ENCODE results near the gene KPNB1. TPM values are rescaled to one million over a fixed set of nuclear protein-coding genes. Genes with fewer than 3 reads are reported as not detected.

Gene KPNB1
- total RNA-seq, 4 donors from 2014 or later, result 164 to 205 (median 181) TPM

DNA sequence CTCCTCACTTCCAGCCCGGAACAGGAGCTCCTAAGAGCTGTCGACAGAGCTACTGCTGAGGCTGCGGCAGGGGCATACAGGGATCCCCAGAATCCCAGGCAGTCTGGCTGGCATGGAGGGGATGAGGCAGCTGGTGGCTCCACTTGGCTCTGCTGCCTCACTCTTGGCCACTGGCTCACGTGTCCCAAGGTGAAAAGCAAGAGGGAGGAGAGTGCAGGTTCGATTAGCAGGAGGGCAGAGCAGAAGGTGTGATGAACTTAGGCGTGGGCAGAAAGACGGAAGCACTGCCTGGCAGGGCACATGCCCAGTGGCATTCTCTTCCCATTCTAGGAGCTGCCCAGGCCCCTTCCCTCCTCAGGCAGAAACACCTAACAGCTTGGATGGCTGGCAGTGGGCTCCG, 72.0 kb downstream of the KPNB1 start:
- 42 to 64% methylated on average over 8 of the region's 8 CpGs for WGBS, 2 donors
- DNase-seq (ENCODE audit: low spot score in 2 of 2), result no peak
- Histone ChIP-seq H3K36me3 (no peaks in the 10 kb centered on the region), H3K27ac (no peak overlapping the region), H3K9me3 (no peaks in the 10 kb centered on the region), H3K27me3 (peaks cover 0 to 79% of the 10 kb centered on the region in 2 donors), H3K4me1 (peaks cover 0 to 12% (median 6%) of the 10 kb centered on the region in 4 donors), H3K4me3 (no peak overlapping the region)
- TF ChIP-seq POLR2A (IDR thresholded peaks at IDR 0.05) (no peak), EP300 (IDR thresholded peaks at IDR 0.05) (no peak)
- TF ChIP-seq, protein P1, sequence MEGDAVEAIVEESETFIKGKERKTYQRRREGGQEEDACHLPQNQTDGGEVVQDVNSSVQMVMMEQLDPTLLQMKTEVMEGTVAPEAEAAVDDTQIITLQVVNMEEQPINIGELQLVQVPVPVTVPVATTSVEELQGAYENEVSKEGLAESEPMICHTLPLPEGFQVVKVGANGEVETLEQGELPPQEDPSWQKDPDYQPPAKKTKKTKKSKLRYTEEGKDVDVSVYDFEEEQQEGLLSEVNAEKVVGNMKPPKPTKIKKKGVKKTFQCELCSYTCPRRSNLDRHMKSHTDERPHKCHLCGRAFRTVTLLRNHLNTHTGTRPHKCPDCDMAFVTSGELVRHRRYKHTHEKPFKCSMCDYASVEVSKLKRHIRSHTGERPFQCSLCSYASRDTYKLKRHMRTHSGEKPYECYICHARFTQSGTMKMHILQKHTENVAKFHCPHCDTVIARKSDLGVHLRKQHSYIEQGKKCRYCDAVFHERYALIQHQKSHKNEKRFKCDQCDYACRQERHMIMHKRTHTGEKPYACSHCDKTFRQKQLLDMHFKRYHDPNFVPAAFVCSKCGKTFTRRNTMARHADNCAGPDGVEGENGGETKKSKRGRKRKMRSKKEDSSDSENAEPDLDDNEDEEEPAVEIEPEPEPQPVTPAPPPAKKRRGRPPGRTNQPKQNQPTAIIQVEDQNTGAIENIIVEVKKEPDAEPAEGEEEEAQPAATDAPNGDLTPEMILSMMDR (IDR thresholded peaks at IDR 0.05), result no peak

GRCh38 chr17:47724705-47725104, 75.0 kb downstream of the KPNB1 start:
- no peak for DNase-seq (ENCODE audit: low spot score in 2 of 2)

GRCh38 chr17:47725446-47726111, 75.9 kb downstream of the KPNB1 start:
- 39 to 55% methylated on average over 13 of the region's 13 CpGs for WGBS, 2 donors
- no peak overlapping the region for H3K27ac ChIP-seq
- no peaks in the 10 kb centered on the region for H3K36me3 ChIP-seq
- H3K27me3 ChIP-seq, result peaks cover 0 to 82% of the 10 kb centered on the region in 2 donors
- no peaks in the 10 kb centered on the region for H3K9me3 ChIP-seq
- DNase-seq (ENCODE audit: low spot score in 2 of 2), result no peak
- H3K4me3 ChIP-seq, result no peak overlapping the region
- H3K4me1 ChIP-seq, result peaks cover 0 to 11% (median 5%) of the 10 kb centered on the region in 4 donors
- TF ChIP-seq, protein P1 (IDR thresholded peaks at IDR 0.05), result no peak
- TF ChIP-seq EP300 (IDR thresholded peaks at IDR 0.05) (no peak), POLR2A (IDR thresholded peaks at IDR 0.05) (no peak)

More at GRCh38 chr17:47724705-47725104, 75.0 kb downstream of the KPNB1 start:
- no peak overlapping the region for H3K27ac ChIP-seq
- H3K36me3 ChIP-seq, result no peaks in the 10 kb centered on the region
- H3K4me3 ChIP-seq, result no peak overlapping the region
- 45 to 61% methylated on average over 2 of the region's 2 CpGs for WGBS, 2 donors
- TF ChIP-seq POLR2A (IDR thresholded peaks at IDR 0.05) (no peak), EP300 (IDR thresholded peaks at IDR 0.05) (no peak)
- TF ChIP-seq, protein P1 (IDR thresholded peaks at IDR 0.05), result no peak
- H3K27me3 ChIP-seq, result peaks cover 0 to 80% of the 10 kb centered on the region in 2 donors
- H3K9me3 ChIP-seq, result no peaks in the 10 kb centered on the region
- peaks cover 0 to 12% (median 6%) of the 10 kb centered on the region in 4 donors for H3K4me1 ChIP-seq

DNA sequence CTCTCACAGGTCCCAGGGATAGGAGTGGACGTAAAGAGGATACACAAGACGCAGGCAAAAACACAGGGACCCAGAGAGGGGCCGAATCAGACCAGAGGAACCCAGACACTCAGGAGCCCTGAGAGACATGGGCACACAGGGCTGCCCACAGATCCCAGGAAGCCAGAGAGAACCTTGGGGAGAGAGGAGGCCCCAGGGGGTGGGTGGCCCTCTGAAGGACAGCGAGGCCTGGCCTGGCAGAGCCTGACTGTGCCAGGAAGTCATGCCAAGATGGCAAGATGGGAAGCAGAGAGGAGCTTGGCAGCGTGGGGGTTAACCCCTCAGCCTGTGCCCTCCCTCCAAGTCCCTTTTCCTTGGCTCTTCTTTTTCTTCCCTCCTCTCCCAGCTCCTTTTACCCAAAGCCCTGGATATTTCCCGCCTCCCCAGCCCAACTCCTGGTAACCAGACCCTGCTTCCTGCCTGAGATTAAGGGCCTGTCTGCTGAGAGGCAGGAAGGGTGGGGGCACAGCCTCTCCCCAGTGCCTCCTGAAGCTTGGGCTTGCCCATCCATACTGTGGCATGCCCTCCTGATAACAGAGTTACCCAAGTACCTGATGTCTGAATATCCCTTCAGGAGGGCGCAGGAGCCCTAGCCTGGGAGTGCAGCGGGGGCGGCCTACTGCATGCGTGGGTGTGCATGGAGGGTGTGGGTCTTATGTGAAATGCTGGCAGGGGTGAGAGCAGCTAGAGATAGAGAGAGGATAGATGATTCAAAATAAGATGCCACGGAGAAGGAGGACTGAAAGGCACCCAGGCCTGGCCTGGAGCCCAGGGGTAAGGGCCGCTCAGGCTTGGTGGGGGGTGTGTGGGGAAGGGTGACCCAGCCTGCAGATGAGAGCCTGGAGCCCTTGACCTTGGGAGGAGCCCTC, 77.3 kb downstream of the KPNB1 start:
- no peaks in the 10 kb centered on the region for H3K36me3 ChIP-seq
- DNase-seq (ENCODE audit: low spot score in 2 of 2), result no peak
- no peak overlapping the region for H3K27ac ChIP-seq
- H3K4me1 ChIP-seq, result no peaks in the 10 kb centered on the region
- no peaks in the 10 kb centered on the region for H3K9me3 ChIP-seq
- TF ChIP-seq, protein P1 (IDR thresholded peaks at IDR 0.05), result no peak
- TF ChIP-seq POLR2A (IDR thresholded peaks at IDR 0.05), result no peak
- H3K27me3 ChIP-seq, result peaks cover 0 to 80% of the 10 kb centered on the region in 2 donors
- 76 to 83% methylated on average over 12 of the region's 12 CpGs for WGBS, 2 donors
- H3K4me3 ChIP-seq, result no peak overlapping the region

- Histone ChIP-seq H3K9me3 (no peaks in the 10 kb centered on the region), H3K4me1 (peaks cover 0 to under 1% (median 0%) of the 10 kb centered on the region in 4 donors), H3K27ac (no peak overlapping the region), H3K4me3 (no peak overlapping the region), H3K36me3 (no peaks in the 10 kb centered on the region), H3K27me3 (peaks cover 0 to 80% of the 10 kb centered on the region in 2 donors)
- TF ChIP-seq, protein P1 (IDR thresholded peaks at IDR 0.05), result no peak
- no peak for TF ChIP-seq EP300 (IDR thresholded peaks at IDR 0.05)
- no peak for TF ChIP-seq POLR2A (IDR thresholded peaks at IDR 0.05)
- WGBS, 2 donors, result 71 to 85% methylated on average over 8 to 9 of the region's 9 CpGs
- DNase-seq (ENCODE audit: low spot score in 2 of 2), result no peak
Measured at GRCh38 chr17:47727704-47728036, 78.0 kb downstream of the KPNB1 start.

Data from tibial nerve (tissue), 4 donors.